GM19023 (cell line): ENCODE data around the gene DUS3L.
"Not testable (repeated sequence)": the region's sequence is repeated elsewhere in the genome, so short reads cannot be mapped to it uniquely, and the experiment has no call there.

ENCODE experiments used
- ATAC-seq: cut with Tn5 transposase; IDR thresholded peaks from one replicate; pipeline ENCODE4 v1.9.1; 2021; ENCODE audit warnings: mild to moderate bottlenecking, moderate library complexity; ENCODE audit not compliant: unreplicated experiment

Gene DUS3L

DNA sequence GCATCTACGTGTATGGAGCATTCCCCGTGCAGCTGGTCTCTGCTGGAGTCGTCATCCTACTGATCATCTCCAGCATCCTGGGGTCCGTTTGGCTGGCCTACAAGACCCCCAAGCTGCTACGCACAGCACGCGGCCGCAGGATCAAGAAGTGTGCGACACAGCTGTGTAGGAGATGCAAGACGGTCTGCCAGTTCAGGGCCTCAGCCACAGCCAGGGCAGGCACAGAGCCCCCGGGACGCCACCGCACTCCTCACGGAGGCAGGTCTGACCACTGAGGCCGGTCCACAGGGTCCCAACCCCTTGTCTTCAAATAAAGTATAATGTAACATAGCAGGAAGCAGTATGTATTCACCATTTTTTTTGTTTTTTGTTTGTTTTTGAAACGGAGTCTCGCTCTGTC lies 12.6 kb downstream of the DUS3L start:
- ATAC-seq, result no peak

DNA sequence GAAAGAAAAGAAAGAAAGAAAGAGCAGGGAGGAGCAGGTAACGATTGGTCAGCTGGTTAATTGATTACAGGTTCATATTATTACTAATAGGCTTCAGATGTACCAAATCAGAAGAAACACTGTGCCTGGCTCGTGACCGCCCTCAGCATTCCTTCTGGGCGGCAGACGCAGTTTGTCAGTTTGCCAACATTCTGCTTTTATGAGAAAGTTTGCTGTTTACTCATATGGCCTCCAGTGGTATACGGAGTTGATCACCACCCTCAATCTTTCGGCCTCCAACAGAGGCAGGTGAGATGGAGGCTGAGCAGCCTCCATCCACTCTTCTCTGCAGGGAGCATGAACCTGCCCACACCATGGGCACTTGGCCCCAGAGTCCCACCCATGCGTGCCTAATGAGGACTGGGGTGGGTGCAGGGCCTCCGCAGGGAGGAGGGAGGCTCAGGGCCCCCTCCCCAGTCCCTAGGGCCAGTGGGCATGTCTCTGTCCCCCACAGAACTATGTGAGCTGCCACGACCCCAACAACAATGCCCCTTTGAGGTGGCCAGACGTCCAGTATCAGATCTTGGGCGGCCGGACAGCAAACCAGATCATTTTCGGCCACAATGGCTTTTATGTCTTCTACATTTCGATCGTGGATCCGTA lies 15.2 kb downstream of the DUS3L start:
- ATAC-seq, result no peak

DNA sequence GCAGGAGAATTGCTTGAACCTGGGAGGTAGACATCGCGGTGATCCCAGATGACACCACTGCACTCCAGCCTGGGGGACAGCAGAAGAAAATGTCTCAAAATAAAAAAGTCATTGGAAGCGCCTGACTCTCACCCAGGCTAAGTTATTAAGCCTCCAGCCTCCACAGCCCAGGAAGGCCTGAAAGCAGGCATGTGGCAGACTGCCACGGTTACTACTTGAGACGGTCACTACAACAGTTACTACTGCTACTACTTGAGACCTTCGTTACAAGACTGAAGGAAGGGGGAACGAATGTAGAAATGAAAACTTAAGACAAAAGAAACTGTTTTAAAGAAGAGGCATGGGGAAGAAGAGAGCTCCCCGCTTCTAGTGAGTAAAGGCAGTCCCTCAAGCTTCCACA lies 16.0 kb downstream of the DUS3L start:
- no peak for ATAC-seq

DNA sequence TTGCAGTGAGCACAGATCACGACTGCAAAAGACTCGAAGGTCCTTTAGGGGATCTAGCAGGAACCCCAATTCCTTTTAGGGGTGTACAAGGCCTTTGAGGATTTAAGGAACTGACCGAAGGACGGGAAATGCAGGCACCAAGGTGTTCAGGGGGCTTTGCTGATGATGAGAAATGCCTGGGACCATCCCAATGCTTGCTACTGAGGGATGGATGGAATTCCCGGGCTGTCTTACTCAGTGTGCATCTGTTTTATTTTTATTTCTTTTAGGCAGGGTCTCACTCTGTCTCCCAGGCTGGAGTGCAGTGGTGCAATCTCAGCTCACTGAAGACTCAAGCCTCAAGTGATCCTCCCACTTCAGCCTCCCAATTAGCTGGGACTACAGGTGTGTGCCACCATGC lies 17.7 kb downstream of the DUS3L start:
- no peak for ATAC-seq

DNA sequence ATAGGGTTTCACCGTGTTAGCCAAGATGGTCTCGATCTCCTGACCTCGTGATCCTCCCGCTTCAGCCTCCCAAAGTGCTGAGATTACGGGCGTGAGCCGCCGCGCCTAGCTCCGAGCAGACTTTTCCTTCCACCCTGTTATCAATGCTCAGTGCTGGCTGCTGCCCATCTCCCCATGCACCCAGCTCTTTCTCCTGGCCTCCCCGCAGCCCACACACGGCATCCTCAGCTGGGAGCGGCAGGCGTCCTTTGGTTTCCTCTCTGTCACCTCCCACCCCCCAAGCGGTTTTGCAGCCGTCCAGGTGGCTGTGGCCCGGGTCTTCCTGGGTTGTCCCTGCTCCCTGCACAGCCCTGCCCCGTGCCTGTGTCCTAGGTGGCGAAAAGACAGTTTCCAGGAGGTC lies 18.5 kb downstream of the DUS3L start:
- no peak for ATAC-seq

DNA sequence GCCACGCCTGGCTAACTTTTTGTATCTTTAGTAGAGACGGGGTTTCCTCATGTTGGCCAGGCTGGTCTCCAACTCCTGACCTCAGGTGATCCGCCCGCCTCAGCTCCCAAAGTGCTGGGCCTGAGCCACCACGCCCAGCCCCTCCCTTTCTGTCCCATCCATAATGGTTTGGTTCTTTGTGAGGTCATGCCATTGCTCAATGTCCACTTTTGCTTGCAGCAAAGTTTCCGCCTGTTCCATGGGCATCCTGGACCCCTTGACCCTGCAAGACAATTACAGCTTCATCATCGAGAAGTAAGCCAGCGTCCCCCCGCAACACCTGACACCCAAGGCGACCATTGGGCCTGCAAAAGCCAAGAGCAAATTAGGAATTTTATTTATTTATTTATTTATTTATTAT lies 23.0 kb downstream of the DUS3L start:
- ATAC-seq, result no peak

DNA sequence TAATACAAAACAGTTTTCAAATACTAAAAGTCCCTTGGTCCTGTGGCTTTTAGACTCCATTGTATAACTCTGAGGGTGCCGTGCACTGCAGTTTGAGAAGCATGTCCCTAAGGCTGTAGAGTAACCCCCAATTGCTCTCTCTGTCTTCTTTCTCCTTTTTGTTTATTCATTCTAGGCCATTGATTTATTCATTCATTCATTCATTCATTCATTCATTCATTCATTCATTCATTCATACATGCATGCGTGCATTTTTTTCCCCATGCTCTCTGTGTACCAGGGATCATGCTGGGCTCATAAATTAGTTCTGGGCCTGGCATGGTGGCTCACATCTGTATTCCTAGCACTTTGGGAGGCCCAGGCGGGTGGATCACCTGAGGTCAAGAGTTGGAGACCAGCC lies 25.7 kb downstream of the DUS3L start:
- no peak for ATAC-seq

DNA sequence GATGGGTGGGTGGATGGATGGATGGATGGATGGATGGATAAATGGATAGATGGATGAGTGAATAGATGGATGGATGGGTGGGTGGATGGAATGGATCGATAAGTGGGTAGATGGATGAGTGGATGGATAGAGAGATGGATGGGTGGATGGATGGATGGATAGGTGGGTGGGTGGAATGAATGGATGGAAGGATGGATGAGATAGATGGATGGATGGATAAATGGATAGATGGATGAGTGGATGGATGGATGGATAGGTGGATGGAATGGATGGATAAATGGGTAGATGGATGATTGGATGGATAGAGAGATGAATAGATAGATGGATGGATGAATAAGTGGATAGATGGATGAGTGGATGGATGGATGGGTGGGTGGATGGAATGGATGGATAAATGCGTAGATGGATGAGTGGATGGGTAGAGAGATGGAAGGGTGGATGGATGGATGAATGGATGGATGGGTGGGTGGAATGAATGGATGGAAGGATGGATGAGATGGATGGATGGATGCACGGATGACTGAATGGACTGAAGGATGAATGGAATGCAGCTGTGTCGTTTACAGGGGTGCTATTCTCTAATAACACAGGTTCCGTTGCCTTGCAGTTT lies 28.2 kb downstream of the DUS3L start:
- no peak for ATAC-seq

DNA sequence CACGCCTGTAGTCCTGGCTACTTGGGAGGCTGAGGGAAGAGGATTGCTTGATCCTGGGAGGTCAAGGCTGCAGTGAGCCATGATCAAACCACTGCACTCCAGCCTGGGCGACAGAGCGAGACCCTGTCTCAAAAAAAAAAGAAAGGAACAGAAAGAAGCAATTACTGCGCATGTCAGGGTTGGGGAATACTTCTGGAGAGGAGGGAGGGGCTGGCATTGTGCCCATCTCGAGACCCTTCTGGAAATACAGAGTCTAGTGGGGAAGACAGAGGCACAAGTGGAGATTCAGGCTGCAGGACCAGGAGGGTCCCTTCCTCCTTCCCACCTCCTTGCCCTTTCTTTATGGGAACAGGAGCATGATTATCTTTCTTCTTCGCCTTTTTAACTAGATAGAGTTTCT lies 37.2 kb downstream of the DUS3L start:
- no peak for ATAC-seq

DNA sequence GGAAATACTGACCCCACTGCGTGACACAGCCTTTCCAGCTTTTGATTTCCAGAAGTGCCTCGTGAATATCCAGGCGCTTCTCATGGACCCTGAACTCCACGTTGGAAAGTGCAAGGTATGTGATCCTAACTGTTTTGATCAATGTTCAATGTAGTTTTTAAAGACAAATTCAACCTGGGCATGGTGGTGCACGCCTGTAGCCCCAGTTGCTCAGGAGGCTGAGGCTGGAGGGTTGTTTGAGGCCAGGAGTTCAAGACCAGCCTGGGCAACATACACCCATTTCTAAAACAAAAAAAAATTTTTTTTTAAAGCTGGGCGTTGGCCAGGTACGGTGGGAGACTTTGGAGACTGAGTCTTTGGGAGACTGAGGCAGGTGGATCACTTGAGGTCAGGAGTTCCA lies 39.3 kb downstream of the DUS3L start:
- no peak for ATAC-seq

DNA sequence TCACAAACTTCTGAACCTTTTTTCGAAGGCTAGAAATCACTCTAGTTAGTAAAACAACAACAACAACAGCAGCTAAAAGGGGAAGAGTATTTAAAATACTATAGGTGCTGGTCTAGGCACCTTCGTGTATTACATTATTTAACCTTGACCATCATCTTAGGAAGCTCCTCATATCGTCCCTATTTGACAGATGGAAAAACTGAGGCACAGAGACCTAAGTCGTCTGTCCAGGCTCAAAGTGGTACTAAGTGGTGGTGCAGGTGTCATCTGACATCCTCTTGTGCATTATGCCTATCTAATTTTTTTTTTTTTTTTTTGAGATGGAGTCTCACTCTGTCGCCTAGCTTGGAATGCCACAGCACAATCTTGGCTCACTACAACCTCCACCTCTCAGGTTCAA lies 41.5 kb downstream of the DUS3L start:
- ATAC-seq, result no peak

DNA sequence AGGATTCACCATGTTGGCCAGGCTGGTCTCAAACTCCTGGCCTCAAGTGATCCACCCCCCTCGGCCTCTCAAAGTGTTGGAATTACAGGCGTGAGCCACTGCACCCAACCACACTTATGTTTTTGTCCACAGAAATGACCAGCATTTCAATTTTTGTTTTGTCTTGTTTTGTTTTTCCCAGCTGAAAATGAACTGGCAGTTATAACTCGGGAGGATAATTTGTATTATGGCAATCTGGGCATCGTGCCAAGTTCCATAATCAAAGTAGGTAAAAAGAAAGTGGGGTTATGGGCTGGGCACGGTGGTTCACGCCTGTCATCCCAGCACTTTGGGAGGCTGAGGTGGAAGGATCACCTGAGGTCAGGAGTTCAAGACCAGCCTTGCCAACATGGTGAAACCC lies 42.0 kb downstream of the DUS3L start:
- not testable (repeated sequence) for ATAC-seq

DNA sequence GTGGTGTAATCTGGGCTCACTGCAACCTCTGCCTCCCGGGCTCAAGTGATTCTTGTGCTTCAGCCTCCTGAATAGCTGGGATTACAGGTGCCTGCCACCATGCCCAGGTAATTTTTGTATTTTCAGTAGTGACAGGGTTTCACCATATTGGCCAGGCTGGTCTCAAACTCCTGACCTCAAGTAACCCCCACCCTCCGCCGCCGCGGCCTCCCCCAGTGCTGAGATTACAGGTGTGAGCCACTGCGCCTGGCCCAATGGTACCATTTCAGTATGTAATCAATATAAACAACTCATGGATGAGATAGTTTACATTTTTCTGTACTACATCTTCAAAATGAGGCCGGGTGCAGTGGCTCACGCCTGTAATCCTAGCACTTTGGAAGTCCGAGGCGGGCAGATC lies 46.0 kb downstream of the DUS3L start:
- not testable (repeated sequence) for ATAC-seq

DNA sequence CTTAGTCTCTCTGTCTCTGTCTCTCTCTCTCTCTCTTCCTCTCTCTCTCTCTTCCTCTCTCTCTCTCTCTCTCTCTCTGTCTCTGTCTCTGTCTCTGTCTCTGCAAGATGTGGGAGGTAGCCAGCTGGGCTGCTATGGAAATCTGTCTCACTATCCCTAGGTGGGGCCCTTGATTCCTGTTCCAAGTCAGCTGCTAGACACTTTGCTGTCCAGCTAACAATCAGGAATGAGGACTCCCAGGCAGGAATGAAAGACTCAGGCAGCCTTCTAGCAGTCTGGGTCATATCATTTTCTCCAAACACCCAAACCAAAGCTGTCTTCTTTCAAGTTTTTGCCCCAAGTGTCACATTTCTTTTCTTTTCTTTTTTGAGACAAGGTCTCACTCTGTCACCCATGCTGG lies 47.3 kb downstream of the DUS3L start:
- no peak for ATAC-seq

DNA sequence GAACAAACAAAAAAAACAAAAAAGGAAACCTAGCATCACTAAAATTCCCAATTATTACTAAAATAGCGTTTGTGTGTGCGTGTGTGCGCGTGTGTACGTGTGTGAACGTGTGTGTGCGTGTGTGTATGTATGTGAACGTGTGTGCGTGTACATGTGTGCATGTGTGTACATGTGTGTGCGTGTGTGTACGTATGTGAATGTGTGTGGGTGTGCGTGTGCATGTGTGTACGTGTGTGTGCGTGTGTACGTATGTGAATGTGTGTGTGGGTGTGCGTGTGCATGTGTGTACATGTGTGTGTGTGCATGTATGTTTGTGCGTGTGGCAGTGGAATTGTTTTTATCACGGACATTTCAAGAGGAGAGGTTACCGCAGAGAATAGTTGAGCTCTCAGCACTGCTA lies 48.9 kb downstream of the DUS3L start:
- no peak for ATAC-seq

DNA sequence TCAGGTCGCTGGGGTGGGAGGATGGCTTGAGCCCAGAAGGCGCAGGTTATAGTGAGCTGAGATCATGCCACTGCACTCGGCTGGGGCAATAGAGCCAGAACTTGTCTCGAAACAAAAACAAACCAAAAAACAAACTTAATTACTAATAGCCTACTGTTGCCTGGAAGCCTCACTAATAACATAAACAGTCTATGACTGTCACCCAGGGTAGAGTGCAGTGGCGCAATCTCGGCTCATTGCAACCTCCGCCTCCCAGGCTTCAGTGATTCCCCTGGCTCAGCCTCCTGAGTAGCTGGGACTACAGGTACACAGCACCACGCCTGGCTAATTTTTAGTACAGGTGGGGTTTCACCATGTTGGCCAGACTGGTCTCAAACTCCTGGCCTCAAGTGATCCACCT lies 52.5 kb downstream of the DUS3L start:
- no peak for ATAC-seq
